ENCODE results near the gene URI1. TPM values are rescaled to one million over a fixed set of nuclear protein-coding genes. Genes with fewer than 3 reads are reported as not detected.
"Not testable (repeated sequence)": the region's sequence is repeated elsewhere in the genome, so short reads cannot be mapped to it uniquely, and the experiment has no call there.

The URI1 gene
- polyA plus RNA-seq, 5 donors, result 86.5 to 109 (median 100) TPM

GRCh38 chr19:30022659-30023058, 80.6 kb downstream of the URI1 start:
- no peak for DNase-seq

- no peak for DNase-seq
Observed at GRCh38 chr19:30023330-30023729, 81.3 kb downstream of the URI1 start.

DNA sequence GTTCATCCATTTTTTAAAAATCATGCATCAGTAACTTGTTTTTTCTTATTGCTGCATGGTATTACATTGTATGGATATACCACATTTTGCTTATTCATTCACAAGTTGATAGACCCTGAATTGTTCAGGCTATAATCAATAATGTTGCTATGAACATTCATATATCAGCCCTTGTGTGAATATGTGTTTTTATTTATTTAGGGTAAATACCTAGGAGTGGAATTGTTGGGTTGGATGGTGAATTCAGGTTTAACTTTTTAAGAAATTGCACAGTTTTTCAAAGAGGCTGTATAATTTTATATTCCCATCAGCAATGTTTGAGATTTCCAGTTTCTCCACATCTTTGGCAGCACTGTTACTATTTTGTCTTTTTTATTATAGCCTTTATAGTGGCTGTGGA, 82.1 kb downstream of the URI1 start:
- DNase-seq, result no peak

DNA sequence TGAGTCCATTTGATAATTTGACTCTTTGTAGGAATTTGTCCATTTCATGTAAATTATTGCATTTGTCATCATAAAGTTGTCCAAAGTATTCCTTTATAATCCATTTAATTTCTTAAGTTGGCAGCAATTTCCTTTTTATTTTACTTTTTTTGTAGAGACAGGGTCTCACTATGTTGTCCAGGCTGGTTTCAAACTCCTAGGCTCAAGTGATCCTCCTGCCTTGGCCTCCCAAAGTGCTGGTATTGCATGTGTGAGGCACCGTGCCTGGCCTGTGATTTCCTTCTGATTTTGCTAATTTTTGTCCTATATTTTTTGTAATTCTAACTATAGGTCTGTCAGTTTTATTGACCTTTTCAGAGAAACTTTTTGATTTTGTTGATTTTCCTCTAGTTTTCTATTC, 84.9 kb downstream of the URI1 start:
- DNase-seq, result no peak

GRCh38 chr19:30028118-30028991, 86.3 kb downstream of the URI1 start:
- DNase-seq, result no peak

DNA sequence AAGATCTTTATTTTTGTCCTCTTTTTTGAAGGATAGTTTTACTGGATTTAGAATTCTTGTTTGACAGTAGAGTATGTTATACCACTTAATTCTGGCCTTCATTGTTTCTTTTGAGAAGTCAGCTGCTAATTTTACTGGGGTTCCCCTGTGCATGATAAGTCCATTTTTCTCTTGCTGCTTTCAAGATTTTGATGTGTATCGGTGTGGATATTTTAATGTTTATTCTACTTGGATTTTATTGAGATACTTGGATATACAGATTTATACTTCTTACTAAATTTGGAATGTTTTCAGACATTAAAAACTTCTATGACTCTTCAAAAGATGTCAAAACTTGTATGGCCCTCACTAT, 86.9 kb downstream of the URI1 start:
- no peak for DNase-seq

GRCh38 chr19:30029721-30030510, 87.9 kb downstream of the URI1 start:
- no peak for DNase-seq

- DNase-seq, result no peak
Observed at GRCh38 chr19:30034321-30034720, 92.3 kb downstream of the URI1 start.

- no peak for DNase-seq
Observed at GRCh38 chr19:30036154-30037129, 94.4 kb downstream of the URI1 start.

- DNase-seq, result no peak
Observed at GRCh38 chr19:30037835-30038234, 95.8 kb downstream of the URI1 start.

GRCh38 chr19:30041931-30042330, 99.9 kb downstream of the URI1 start:
- not testable (repeated sequence) for DNase-seq

DNA sequence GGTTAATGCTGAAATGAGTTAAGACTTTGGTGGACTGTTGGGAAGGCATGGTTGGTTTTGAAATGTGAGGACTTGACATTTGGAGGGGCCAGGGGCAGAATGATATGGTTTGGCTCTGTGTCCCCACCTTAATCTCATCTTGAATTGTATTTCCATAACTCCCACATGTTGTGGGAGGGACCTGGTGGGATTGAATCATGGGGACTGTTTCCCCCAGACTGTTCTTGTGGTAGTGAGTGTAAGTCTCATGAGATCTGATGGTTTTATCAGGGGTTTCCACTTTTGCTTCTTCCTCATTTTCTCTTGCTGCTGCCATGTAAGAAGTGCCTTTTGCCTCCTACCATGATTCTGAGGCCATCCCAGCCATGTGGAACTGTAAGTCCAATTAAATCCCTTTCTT, 101.0 kb downstream of the URI1 start:
- DNase-seq, result not testable (repeated sequence)

- DNase-seq, result peak; percentile 25 to 43
Observed at GRCh38 chr19:30044273-30045248, 102.5 kb downstream of the URI1 start.

- DNase-seq, result no peak
Observed at GRCh38 chr19:30046522-30046921, 104.5 kb downstream of the URI1 start.

GRCh38 chr19:30047432-30047831, 105.4 kb downstream of the URI1 start:
- no peak for DNase-seq

GRCh38 chr19:30049226-30049625, 107.2 kb downstream of the URI1 start:
- no peak for DNase-seq

GRCh38 chr19:30049846-30050667, 108.0 kb downstream of the URI1 start:
- DNase-seq, result peak; percentile 27 to 30

DNA sequence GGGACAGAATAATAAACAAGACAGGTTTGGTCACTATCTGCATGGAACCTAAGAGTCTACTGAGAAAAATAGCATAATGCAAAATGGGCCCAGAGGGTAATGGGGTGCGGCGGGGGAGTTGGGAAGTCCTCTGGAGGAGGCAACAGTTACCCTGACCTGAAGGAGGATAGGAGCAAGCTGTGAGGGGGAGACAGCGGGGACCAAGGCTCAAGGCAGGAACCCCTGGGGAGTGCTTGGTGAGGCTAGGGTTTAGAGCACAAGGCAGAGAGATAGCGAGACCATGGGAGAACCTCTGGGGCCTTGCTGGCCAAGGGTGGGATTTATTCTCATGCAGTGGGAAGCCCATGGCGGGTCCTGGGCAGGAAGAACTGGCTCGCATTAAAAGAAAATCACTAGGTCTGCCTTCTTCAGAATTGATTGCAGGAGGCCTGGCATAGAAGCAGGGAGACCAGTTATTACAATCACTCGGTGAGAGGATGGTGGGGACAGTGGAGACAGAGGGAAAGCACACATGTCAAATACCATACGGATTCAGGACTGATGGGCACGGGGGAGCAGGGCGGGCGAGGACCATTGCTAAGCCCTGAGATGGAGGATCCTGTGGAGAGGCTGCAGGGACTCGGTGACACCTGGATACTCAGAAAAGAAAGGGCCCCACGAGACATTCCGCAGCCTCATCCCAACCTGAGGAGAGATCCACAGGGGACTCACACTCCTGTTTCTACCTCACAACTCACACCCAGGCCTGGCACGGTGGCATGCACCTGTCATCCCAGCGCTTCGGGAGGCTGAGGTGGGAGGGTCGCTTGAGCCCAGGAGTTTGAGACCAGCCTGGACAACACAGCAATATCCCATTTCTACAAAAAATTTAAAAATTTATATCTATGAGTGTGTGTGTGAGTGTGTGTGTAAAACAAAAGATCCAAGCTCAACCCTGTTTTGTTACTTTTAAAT, 110.4 kb downstream of the URI1 start:
- no peak for DNase-seq
